ENCODE data around the gene TLX1.
A peak's percentile ranks its signal among the peaks of the same experiment; 100 is the strongest.
"Not testable (repeated sequence)": the region's sequence is repeated elsewhere in the genome, so short reads cannot be mapped to it uniquely, and the experiment has no call there.

TLX1 gene

GRCh38 chr10:101146392-101147251 lies 15.5 kb downstream of the TLX1 start:
- FAIRE-seq: no peak
- no peak for DNase-seq (ENCODE audit: low spot score)

- FAIRE-seq: no peak
- no peak for DNase-seq (ENCODE audit: low spot score)
These were observed 20.3 kb downstream of the TLX1 start for GRCh38 chr10:101151395-101151794.

DNA sequence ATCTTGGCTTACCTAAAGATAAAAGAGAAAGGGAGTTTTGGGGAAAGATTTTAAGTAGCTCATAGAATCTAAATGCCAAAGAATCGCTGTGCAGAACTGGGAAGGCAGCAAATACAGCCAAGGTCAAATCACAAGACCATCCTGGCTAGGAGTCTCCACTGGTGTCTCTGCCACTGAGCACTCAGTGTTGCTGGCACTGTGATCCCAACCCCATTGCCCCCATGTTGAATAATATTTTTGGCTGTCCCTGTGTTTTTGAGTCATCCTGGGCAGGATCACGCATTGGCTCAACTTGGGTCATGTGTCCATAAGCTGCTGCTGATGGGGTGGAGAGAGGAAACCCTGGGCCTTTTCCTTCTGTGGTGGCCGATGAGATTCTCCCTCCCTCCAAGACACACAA lies 21.2 kb downstream of the TLX1 start:
- DNase-seq (ENCODE audit: low spot score): no peak
- FAIRE-seq: no peak

DNA sequence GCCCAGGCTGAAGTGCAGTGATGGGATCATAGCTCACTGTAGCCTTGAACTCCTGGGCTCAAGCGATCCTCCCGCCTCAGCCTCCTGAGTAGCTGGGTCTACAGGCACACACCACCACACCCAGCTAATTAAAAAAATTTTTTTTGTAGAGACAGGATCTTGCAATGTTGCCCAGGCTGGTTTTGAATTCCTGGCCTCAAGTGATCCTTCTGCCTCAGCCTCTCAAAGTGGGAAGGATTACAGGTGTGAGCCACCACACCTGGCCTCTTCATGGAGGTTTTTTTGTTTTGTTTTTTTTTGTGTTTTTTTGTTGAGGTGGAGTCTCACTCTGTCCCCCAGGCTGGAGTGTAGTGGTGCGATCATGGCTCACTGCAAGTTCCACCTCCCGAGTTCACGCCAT lies 23.4 kb downstream of the TLX1 start:
- not testable (repeated sequence) for FAIRE-seq; DNase-seq (ENCODE audit: low spot score)

GRCh38 chr10:101155896-101156295 lies 24.8 kb downstream of the TLX1 start:
- FAIRE-seq (no peak), DNase-seq (ENCODE audit: low spot score) (no peak)

GRCh38 chr10:101157756-101158458 lies 26.8 kb downstream of the TLX1 start:
- FAIRE-seq (no peak), DNase-seq (ENCODE audit: low spot score) (no peak)

- FAIRE-seq: no peak
- no peak for DNase-seq (ENCODE audit: low spot score)
These were observed 27.5 kb downstream of the TLX1 start for GRCh38 chr10:101158459-101159058.

DNA sequence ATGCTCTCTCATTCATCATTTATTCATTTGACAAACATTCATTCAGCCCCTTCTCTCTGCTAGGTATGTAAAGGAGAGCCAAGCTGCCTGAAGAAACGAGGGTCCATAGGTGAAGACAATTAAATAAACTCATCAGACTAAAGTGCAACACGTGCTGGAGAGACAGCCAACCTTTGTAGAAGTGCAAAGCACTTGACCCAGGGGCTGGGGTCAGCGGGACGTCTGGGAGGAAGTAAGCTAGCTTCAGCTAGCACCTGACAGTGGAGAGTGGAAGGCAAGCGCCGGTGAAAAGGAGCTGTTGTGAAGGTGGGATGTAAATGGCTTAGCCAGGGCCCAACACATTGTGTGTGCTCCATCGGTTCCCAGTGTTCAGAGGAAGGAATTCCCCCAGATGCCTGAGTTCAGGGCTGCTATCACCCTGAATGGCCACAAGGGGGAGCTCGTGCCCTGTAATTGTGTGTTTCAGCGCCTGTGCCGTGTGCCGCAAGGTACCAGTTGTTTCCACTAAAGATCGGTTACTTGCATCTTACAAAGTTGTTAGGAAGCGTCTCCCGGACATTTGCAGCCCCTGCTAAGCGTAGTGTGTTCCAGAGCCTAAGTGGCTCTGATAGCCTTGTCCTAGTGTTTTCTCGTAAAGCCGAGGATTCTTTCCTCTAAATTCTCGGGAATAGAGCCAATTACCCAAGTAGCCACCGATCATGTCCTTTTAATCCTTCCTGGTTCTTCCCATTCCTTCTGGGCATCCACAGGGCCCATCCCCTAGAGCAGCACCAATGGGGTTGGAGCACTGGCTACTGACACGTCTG lies 30.6 kb downstream of the TLX1 start:
- DNase-seq (ENCODE audit: low spot score) (peak; percentile 66), FAIRE-seq (peak; percentile 51)

DNA sequence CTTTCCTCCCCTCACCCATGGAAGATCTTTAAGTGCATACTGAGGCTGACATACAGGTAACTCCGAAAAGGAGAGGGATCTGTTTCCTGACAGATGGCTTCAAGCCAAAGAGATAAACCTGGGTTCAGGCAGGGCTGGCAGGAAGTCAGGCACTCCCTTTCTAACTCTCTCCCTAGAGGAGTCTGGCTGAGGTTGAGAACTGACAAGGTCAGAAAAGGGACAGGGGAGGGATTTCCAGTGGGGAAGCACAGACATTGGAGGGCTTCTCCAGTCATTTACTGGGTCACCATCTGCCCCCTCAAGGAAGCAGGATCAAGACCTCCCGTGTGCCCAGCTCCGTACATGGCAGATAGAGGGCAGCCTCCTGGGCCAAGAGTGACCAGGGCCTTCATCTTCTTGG lies 31.6 kb downstream of the TLX1 start:
- FAIRE-seq: no peak
- DNase-seq (ENCODE audit: low spot score): no peak

GRCh38 chr10:101164020-101164419 lies 32.9 kb downstream of the TLX1 start:
- no peak for FAIRE-seq

DNA sequence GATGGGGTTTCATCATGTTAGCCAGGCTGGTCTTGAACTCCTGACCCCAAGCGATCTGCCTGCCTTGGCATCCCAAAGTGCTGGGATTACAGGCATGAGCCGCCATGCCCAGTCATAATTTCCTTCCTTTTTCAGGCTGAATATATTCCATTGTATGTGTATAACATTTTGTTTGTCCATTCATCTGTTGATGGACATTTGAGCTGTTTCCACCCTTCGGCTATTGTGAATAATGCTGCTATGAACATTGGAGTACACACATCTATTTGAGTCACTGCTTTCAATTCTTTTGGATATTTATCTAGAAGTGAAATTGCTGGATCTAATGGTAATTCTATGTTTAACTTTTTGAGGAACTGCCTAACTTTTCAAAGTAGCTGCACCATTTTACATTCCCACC lies 34.6 kb downstream of the TLX1 start:
- FAIRE-seq: no peak
- no peak for DNase-seq (ENCODE audit: low spot score)

More at GRCh38 chr10:101164020-101164419, 32.9 kb downstream of the TLX1 start:
- no peak for DNase-seq (ENCODE audit: low spot score)

DNA sequence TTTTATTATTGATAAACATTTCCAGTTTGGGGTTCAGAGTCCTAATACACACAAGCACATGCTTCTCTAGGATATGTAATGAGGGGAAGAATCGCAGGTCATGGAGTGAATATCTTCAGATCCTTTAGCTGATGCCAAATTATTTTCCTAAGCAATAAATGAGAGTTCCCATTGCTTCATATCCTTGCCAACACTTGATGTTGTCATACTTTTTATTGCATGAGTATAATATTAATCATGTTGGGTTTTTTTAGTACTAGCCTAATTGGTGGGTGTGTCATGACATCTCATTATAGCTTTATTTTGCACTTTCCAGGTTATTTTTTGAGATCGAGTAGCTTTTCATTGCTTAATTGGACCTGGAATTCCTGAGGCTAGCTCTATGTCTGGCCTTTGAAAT lies 35.3 kb downstream of the TLX1 start:
- FAIRE-seq: no peak
- no peak for DNase-seq (ENCODE audit: low spot score)

- FAIRE-seq (no peak), DNase-seq (ENCODE audit: low spot score) (no peak)
These were observed 41.6 kb downstream of the TLX1 start for GRCh38 chr10:101172741-101173140.

GRCh38 chr10:101174319-101174718 lies 43.2 kb downstream of the TLX1 start:
- no peak for FAIRE-seq
- DNase-seq (ENCODE audit: low spot score): no peak

DNA sequence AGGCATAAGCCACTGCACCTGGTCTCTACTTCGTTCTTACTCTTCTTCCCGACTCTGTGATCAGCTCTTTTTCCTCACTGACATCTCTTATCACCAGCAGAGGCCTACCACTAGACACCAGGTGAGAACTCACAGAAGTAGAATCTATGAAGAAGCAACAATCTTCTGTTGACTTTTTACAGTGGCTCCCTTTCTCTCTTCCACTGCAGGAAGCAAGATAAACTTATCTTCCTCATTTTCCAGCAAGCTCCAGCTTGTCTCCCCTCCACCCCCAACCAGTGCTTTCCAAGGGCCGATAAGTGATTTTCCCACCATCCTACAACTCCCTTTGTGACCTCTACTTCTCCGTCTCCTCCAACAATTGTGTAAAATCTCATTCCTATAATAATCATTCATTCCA lies 45.5 kb downstream of the TLX1 start:
- FAIRE-seq: no peak
- no peak for DNase-seq (ENCODE audit: low spot score)

DNA sequence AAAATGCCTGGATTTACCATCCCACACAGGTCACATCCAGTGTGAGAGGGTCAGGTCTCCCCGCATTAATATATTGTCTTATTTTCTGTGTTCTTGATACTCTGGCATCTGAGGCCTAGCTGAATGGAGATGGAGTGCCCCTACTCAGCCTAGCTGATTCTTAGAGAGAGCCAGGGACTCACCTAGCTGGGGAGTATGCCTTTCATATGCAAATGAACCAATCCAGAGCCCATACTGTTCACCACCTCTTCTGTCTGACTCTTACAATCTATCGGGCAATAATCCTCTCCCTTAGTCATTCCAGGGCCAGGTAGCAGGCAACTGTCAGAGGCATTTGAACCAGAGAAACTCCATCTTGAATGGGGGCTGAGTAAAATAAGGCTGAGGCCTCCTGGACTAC lies 51.8 kb downstream of the TLX1 start:
- FAIRE-seq: no peak
- no peak for DNase-seq (ENCODE audit: low spot score)

- no peak for DNase-seq (ENCODE audit: low spot score)
- no peak for FAIRE-seq
These were observed 52.5 kb downstream of the TLX1 start for GRCh38 chr10:101183458-101184183.

Data from RCC 7860 (cell line).